Measurements from ENCODE around the gene BCL7B. TPM values are rescaled to one million over a fixed set of nuclear protein-coding genes. Genes with fewer than 3 reads are reported as not detected.

Gene BCL7B
- total and polyA plus RNA-seq, 10 of the 15 experiments (the other 5 are each of a cell fraction or from before 2014, with no cell fraction given), result 10.9 to 61.8 (median 50.2) TPM

- RAD21 ChIA-PET (ENCODE audit: unreplicated experiment), result no interaction called here
- FAIRE-seq, result no peak
- no peak for TF ChIP-seq BRCA1 (IDR thresholded peaks at IDR 0.05; ENCODE audit: low read depth, low read length)
- TF ChIP-seq POLR2A (IDR thresholded peaks at IDR 0.05; ENCODE audit: low read depth, low read length), result peak; percentile 37; the same call in 1 of the 2 replicates
Measured at GRCh38 chr7:73572767-73573186, 15.3 kb upstream of the BCL7B start.

GRCh38 chr7:73570977-73571376, 13.5 kb upstream of the BCL7B start:
- Histone ChIP-seq H3K4me2 (ENCODE audit: control insufficient read depth, insufficient read depth) (no peak overlapping the region), H3K36me3 (ENCODE audit: control insufficient read depth in 2 of 2, insufficient read depth in 2 of 2, low read length in 1 of 2) (peaks cover 10 to 13% of the 10 kb centered on the region in 2 experiments; a peak in 3 of 4 replicates), H3K9ac (ENCODE audit: control insufficient read depth, insufficient read depth, low read length) (no peak overlapping the region), H3K4me3 (no peak overlapping the region), H3K27ac (ENCODE audit: control insufficient read depth, insufficient read depth) (no peak overlapping the region), H3K9me3 (replicated peaks; ENCODE audit: control insufficient read depth, insufficient read depth, low read length) (no peaks in the 10 kb centered on the region), H4K20me1 (ENCODE audit: control insufficient read depth, insufficient read depth) (no peaks in the 10 kb centered on the region), H3K4me1 (ENCODE audit: control insufficient read depth, insufficient read depth, low read length) (no peaks in the 10 kb centered on the region), H2AFZ (ENCODE audit: control insufficient read depth, low read depth, low read length) (no peak overlapping the region), H3K79me2 (ENCODE audit: control insufficient read depth, insufficient read depth, low read length) (0 out of 2 replicates have a peak, but pooled peaks cover 2% of the 10 kb centered on the region), H3K27me3 (replicated peaks in 1 of 2; ENCODE audit: control insufficient read depth in 2 of 2, insufficient read depth in 2 of 2, low read length in 1 of 2) (no peaks in the 10 kb centered on the region)
- SMC1A ChIA-PET (ENCODE audit: uncharacterized antibody, unreplicated experiment), result no interaction called here
- 89% methylated on average over 10 of the region's 10 CpGs for WGBS (ENCODE audit: insufficient coverage, insufficient replicate concordance, low lambda C conversion rate, missing lambda C conversion rate)
- RAD21 ChIA-PET (ENCODE audit: unreplicated experiment), result no interaction called here
- CTCF ChIA-PET, result no interaction called here
- BruUV-seq (replicated peaks), result no TSS peak
- intact Hi-C loops (cut with micrococcal nuclease; ENCODE audit: unreplicated experiment), result no loop called here
- in situ Hi-C loops (cut with MboI), result no loop called here
- ATAC-seq, result no peak
- FAIRE-seq, result no peak
- no peak for DNase-seq (ENCODE audit: low read depth, low spot score)
- POLR2A ChIA-PET, result no interaction called here
- TF ChIP-seq ESRRA (IDR thresholded peaks at IDR 0.05; ENCODE audit: low read length), result no peak
- no peak for TF ChIP-seq EGR1 (IDR thresholded peaks at IDR 0.05; ENCODE audit: borderline replicate concordance in 1 of 2, low read depth in 2 of 2, low read length in 2 of 2)
- TF ChIP-seq IRF4 (IDR thresholded peaks at IDR 0.05; ENCODE audit: low read depth, low read length), result no peak
- no peak for TF ChIP-seq RAD21 (IDR thresholded peaks at IDR 0.05; ENCODE audit: insufficient read depth, low read depth, low read length)
- TF ChIP-seq FOXK2 (IDR thresholded peaks at IDR 0.05), result no peak
- TF ChIP-seq, protein P1, sequence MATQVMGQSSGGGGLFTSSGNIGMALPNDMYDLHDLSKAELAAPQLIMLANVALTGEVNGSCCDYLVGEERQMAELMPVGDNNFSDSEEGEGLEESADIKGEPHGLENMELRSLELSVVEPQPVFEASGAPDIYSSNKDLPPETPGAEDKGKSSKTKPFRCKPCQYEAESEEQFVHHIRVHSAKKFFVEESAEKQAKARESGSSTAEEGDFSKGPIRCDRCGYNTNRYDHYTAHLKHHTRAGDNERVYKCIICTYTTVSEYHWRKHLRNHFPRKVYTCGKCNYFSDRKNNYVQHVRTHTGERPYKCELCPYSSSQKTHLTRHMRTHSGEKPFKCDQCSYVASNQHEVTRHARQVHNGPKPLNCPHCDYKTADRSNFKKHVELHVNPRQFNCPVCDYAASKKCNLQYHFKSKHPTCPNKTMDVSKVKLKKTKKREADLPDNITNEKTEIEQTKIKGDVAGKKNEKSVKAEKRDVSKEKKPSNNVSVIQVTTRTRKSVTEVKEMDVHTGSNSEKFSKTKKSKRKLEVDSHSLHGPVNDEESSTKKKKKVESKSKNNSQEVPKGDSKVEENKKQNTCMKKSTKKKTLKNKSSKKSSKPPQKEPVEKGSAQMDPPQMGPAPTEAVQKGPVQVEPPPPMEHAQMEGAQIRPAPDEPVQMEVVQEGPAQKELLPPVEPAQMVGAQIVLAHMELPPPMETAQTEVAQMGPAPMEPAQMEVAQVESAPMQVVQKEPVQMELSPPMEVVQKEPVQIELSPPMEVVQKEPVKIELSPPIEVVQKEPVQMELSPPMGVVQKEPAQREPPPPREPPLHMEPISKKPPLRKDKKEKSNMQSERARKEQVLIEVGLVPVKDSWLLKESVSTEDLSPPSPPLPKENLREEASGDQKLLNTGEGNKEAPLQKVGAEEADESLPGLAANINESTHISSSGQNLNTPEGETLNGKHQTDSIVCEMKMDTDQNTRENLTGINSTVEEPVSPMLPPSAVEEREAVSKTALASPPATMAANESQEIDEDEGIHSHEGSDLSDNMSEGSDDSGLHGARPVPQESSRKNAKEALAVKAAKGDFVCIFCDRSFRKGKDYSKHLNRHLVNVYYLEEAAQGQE (IDR thresholded peaks at IDR 0.05; ENCODE audit: low read depth, low read length), result no peak
- TF ChIP-seq SMAD1 (IDR thresholded peaks at IDR 0.05; ENCODE audit: low read depth, partially characterized antibody), result no peak
- no peak for TF ChIP-seq ZBED1 (IDR thresholded peaks at IDR 0.05; ENCODE audit: borderline replicate concordance)
- TF ChIP-seq SMC3 (IDR thresholded peaks at IDR 0.05; ENCODE audit: borderline replicate concordance, low read length), result no peak
- TF ChIP-seq, protein P2, sequence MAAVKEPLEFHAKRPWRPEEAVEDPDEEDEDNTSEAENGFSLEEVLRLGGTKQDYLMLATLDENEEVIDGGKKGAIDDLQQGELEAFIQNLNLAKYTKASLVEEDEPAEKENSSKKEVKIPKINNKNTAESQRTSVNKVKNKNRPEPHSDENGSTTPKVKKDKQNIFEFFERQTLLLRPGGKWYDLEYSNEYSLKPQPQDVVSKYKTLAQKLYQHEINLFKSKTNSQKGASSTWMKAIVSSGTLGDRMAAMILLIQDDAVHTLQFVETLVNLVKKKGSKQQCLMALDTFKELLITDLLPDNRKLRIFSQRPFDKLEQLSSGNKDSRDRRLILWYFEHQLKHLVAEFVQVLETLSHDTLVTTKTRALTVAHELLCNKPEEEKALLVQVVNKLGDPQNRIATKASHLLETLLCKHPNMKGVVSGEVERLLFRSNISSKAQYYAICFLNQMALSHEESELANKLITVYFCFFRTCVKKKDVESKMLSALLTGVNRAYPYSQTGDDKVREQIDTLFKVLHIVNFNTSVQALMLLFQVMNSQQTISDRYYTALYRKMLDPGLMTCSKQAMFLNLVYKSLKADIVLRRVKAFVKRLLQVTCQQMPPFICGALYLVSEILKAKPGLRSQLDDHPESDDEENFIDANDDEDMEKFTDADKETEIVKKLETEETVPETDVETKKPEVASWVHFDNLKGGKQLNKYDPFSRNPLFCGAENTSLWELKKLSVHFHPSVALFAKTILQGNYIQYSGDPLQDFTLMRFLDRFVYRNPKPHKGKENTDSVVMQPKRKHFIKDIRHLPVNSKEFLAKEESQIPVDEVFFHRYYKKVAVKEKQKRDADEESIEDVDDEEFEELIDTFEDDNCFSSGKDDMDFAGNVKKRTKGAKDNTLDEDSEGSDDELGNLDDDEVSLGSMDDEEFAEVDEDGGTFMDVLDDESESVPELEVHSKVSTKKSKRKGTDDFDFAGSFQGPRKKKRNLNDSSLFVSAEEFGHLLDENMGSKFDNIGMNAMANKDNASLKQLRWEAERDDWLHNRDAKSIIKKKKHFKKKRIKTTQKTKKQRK (IDR thresholded peaks at IDR 0.05; ENCODE audit: low read depth, low read length), result no peak

More at GRCh38 chr7:73572767-73573186, 15.3 kb upstream of the BCL7B start:
- peaks cover 10 to 13% of the 10 kb centered on the region in 2 experiments; a peak in 3 of 4 replicates for H3K36me3 ChIP-seq (ENCODE audit: control insufficient read depth in 2 of 2, insufficient read depth in 2 of 2, low read length in 1 of 2)
- in situ Hi-C loops (cut with MboI) (no loop called here), intact Hi-C loops (cut with micrococcal nuclease; ENCODE audit: unreplicated experiment) (no loop called here)
- no TSS peak for BruUV-seq (replicated peaks)
- H3K9ac ChIP-seq (ENCODE audit: control insufficient read depth, insufficient read depth, low read length), result no peak overlapping the region
- H3K79me2 ChIP-seq (ENCODE audit: control insufficient read depth, insufficient read depth, low read length), result peaks cover 17% of the 10 kb centered on the region
- no peak overlapping the region for H2AFZ ChIP-seq (ENCODE audit: control insufficient read depth, low read depth, low read length)
- H3K4me3 ChIP-seq, result no peak overlapping the region
- no peaks in the 10 kb centered on the region for H3K27me3 ChIP-seq (replicated peaks in 1 of 2; ENCODE audit: control insufficient read depth in 2 of 2, insufficient read depth in 2 of 2, low read length in 1 of 2)
- POLR2A ChIA-PET, result no interaction called here
- peaks cover 8% of the 10 kb centered on the region for H3K4me1 ChIP-seq (ENCODE audit: control insufficient read depth, insufficient read depth, low read length)
- SMC1A ChIA-PET (ENCODE audit: uncharacterized antibody, unreplicated experiment), result interaction anchor here (0.6 kb wide), 1 partner anchor 54 kb away, joined by 3 read pairs; no protein-coding TSS in a partner anchor
- ATAC-seq, result no peak
- H4K20me1 ChIP-seq (ENCODE audit: control insufficient read depth, insufficient read depth), result no peaks in the 10 kb centered on the region
- no peak overlapping the region for H3K4me2 ChIP-seq (ENCODE audit: control insufficient read depth, insufficient read depth)
- H3K27ac ChIP-seq (ENCODE audit: control insufficient read depth, insufficient read depth), result no peak overlapping the region
- H3K9me3 ChIP-seq (replicated peaks; ENCODE audit: control insufficient read depth, insufficient read depth, low read length), result no peaks in the 10 kb centered on the region
- CTCF ChIA-PET, result no interaction called here
- no peak for DNase-seq (ENCODE audit: low read depth, low spot score)
- WGBS (ENCODE audit: insufficient coverage, insufficient replicate concordance, low lambda C conversion rate, missing lambda C conversion rate), result 77% methylated on average over 6 of the region's 6 CpGs
